Measurements from ENCODE around the gene SEC22A.

- no peak for TF ChIP-seq POLR2A (IDR thresholded peaks at IDR 0.05; ENCODE audit: low read length)
- no peak for TF ChIP-seq GATA1 (IDR thresholded peaks at IDR 0.05; ENCODE audit: low read depth, low read length)
These were observed 42.4 kb downstream of the SEC22A start for GRCh38 chr3:123244128-123244527.

Measured in erythroblast (primary cell).